Activated naive CD8-positive, alpha-beta T cell treated with anti-CD3 and anti-CD28 coated beads, Interleukin-2, amount 10 ng/mL, durations not matched to agents 7 days and 5 days (primary cell): Measurements from ENCODE around the gene GDPD4. TPM values are rescaled to one million over a fixed set of nuclear protein-coding genes. Genes with fewer than 3 reads are reported as not detected.

ENCODE experiments used
- ATAC-seq: fragments of 150-1000 bp; cut with Tn5 transposase; one replicate; pipeline ENCODE4 v1.10.0; 2021; ENCODE audit warnings: low read depth, moderate library complexity
- POLR2A ChIA-PET: fragments of 350-600 bp; sonication (Branson Sonifier 250); formaldehyde crosslinking; loops from one replicate; lab custom pipeline; 2021; ENCODE audit warnings: antibody characterized with exemption; lab: Charles Lee
- DNase-seq: peaks from one replicate; pipeline ENCODE4 v3.0.0; 2021
- H3K27ac Mint-ChIP-seq: one replicate; pipeline ENCODE4 v1.8.0; 2022; ENCODE audit warnings: mild to moderate bottlenecking, mixed read lengths
- H3K27me3 Mint-ChIP-seq: one replicate; pipeline ENCODE4 v1.8.0; 2022; ENCODE audit warnings: mild to moderate bottlenecking, moderate library complexity, mixed read lengths
- H3K36me3 Mint-ChIP-seq: one replicate; pipeline ENCODE4 v1.8.0; 2021; ENCODE audit warnings: mild to moderate bottlenecking, mixed read lengths
- H3K4me1 Mint-ChIP-seq: one replicate; pipeline ENCODE4 v1.8.0; 2021; ENCODE audit warnings: mixed read lengths
- H3K4me3 Mint-ChIP-seq: one replicate; pipeline ENCODE4 v1.8.0; 2022; ENCODE audit warnings: mild to moderate bottlenecking, moderate library complexity, mixed read lengths
- H3K9me3 Mint-ChIP-seq: one replicate; pipeline ENCODE4 v1.8.0; 2021; ENCODE audit warnings: mixed read lengths
- total RNA-seq, 2 experiments: library from RNA; stranded (reverse); gene quantifications; one replicate each; pipeline ENCODE4 v1.2.3, GENCODE V29; 2021

The GDPD4 gene
- total RNA-seq, 2 experiments from 2014 or later, result not detected

DNA sequence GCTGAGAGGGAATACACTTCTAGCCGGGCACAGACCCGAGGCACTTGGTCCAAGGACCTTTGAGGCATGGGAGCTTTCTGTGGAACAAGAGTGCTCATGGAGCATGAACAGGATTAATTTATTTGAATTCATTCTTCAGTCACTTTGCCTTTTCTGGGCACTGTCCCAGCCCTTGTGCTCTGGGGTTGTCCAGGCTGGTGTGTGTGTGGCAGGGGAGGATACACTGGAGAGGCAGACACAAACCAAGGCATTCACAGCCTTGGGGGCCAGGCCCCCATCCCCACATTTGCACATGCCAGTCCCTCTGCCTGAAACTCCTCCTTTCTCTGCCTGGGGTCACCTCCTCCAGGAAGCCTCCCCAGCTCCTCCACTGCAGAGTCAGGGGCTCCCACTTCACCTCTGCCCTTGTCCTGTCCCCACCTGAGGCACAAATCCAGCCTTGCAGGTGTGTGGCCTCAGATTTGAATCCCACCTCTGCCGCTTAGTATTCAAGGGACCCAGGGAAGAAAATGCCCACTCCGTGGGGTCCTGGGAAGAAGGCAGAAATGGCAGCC is 118.0 kb downstream of the GDPD4 start:
- Mint-ChIP-seq H3K36me3 (no peaks in the 10 kb centered on the region), H3K27me3 (no peaks in the 10 kb centered on the region), H3K9me3 (no peaks in the 10 kb centered on the region), H3K4me1 (no peaks in the 10 kb centered on the region), H3K27ac (no peak overlapping the region), H3K4me3 (no peak overlapping the region)
- ATAC-seq (no peak), DNase-seq (no peak)
- POLR2A ChIA-PET, result no interaction called here

DNA sequence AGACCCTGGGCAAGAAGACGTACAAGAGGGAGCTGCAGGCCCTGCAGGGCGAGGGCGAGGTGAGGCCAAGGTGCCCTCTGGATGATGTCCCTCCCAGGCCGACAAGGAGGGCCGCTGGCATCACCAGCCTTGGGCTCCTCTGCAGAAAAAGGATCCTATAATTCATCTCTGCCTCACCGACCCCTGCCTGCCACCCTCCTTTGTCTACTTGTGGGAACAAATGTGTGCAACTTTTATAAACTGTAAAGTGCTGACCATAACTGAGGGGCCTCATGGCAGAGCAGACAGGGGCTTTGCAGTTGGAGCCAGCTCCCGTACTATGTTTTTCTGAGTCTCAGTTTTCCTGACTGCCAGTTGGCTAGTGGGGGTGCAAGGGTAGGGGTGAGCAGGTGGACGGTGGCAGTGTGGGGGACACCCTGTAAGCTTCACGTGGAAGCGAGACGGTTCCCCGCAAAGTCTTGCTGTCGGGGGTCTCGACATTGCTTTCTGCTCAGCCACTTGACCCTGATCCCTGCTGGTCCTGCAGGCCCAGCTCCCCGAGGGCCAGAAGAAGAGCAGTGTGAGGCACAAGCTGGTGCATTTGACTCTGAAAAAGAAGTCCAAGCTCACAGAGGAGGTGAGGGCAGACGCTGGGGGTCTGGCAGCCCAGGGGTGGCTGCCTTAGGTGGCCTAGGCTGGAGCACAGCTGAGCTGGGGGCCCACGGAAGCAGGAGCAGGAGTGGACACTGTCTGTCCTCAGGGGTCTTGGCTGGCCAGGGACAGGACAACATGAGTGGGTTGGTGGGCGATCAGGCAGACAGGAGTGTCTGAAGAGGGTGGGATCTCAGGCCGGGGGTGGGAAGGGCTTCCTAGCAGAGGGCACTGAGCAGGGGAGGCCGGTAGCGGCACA is 118.7 kb downstream of the GDPD4 start:
- no peaks in the 10 kb centered on the region for H3K27me3 Mint-ChIP-seq
- POLR2A ChIA-PET, result no interaction called here
- DNase-seq (no peak), ATAC-seq (no peak)
- no peak overlapping the region for H3K27ac Mint-ChIP-seq
- H3K36me3 Mint-ChIP-seq, result no peaks in the 10 kb centered on the region
- no peaks in the 10 kb centered on the region for H3K9me3 Mint-ChIP-seq
- no peaks in the 10 kb centered on the region for H3K4me1 Mint-ChIP-seq
- no peak overlapping the region for H3K4me3 Mint-ChIP-seq

DNA sequence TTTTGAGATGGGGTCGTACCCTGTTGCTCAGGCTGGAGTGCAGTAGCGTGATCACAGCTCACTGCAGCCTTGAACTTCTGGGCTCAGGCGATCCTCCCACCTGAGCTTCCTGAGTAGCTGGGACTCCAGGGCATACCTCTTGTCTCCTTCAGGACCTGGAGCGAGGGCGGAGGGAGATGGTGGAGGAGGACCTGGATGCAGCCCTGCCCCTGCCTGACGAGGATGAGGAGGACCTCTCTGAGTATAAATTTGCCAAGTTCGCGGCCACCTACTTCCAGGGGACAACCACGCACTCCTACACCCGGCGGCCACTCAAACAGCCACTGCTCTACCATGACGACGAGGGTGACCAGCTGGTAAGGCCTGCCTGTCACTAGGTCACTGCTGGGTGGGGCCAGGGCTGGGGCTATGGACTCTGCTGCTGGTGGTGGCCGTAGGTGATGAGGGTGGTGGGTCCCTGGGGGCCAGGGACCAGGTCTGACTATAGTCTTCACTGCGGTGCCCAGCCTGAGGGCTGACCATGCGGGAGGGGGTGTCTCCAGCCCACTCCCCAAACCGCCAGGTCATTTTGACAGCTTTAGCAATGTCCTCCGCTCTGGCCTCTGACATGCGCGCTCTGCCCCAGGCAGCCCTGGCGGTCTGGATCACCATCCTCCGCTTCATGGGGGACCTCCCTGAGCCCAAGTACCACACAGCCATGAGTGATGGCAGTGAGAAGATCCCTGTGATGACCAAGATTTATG is 119.5 kb downstream of the GDPD4 start:
- H3K9me3 Mint-ChIP-seq, result no peaks in the 10 kb centered on the region
- H3K4me3 Mint-ChIP-seq, result no peak overlapping the region
- H3K27ac Mint-ChIP-seq, result no peak overlapping the region
- H3K27me3 Mint-ChIP-seq, result no peaks in the 10 kb centered on the region
- H3K4me1 Mint-ChIP-seq, result no peaks in the 10 kb centered on the region
- POLR2A ChIA-PET, result no interaction called here
- ATAC-seq (no peak), DNase-seq (no peak)
- no peaks in the 10 kb centered on the region for H3K36me3 Mint-ChIP-seq

DNA sequence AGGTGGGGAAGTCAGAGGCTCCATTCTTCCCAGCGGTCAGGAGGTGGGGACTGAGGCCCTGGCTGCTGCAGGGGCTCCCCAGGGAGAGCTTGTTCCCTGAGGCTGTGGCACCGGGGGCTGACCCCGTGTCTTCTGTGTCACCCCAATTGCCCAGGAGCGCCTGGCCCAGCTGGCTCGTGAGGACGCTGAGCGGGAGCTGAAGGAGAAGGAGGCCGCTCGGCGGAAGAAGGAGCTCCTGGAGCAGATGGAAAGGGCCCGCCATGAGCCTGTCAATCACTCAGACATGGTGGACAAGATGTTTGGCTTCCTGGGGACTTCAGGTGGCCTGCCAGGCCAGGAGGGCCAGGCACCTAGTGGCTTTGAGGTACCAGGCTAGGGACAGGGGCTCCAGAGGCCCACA is 120.3 kb downstream of the GDPD4 start:
- H3K4me3 Mint-ChIP-seq, result no peak overlapping the region
- DNase-seq, result no peak
- no peak overlapping the region for H3K27ac Mint-ChIP-seq
- H3K27me3 Mint-ChIP-seq, result no peaks in the 10 kb centered on the region
- no peaks in the 10 kb centered on the region for H3K4me1 Mint-ChIP-seq
- no peaks in the 10 kb centered on the region for H3K9me3 Mint-ChIP-seq
- H3K36me3 Mint-ChIP-seq, result no peaks in the 10 kb centered on the region
- POLR2A ChIA-PET, result no interaction called here
- no peak for ATAC-seq

DNA sequence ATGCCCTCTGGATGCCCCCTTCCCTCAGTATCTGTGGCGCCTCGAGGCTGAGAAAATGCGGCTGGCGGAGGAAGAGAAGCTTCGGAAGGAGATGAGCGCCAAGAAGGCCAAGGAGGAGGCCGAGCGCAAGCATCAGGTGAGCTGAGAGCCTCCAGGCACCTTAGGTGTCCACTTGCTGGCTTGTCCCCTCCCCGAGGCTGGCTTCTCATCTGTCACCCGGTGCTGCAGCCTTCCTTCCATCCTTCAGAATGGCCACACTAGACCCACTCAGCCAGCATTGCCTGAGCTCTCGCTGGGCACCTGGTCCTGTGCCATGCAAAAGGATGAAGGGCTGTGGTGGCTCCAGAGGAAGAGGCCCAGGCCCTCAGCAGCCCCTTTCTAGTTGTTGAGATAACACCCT is 121.1 kb downstream of the GDPD4 start:
- POLR2A ChIA-PET, result no interaction called here
- H3K27me3 Mint-ChIP-seq, result no peaks in the 10 kb centered on the region

DNA sequence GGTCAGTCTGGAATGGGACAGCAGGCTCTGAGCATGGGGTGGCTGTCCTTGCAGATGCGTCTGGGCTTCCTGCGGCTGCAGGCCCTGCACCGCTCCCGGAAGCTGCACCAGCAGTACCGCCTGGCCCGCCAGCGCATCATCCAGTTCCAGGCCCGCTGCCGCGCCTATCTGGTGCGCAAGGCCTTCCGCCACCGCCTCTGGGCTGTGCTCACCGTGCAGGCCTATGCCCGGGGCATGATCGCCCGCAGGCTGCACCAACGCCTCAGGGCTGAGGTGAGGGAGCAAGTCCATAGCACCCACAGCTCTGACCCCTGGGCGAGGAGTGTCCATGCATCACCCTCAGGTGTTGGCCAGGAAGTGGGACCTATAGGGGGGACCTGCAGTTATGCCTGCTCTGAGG is 121.8 kb downstream of the GDPD4 start:
- Mint-ChIP-seq H3K27ac (no peak overlapping the region), H3K4me3 (no peak overlapping the region), H3K36me3 (no peaks in the 10 kb centered on the region), H3K4me1 (no peaks in the 10 kb centered on the region), H3K27me3 (no peaks in the 10 kb centered on the region), H3K9me3 (no peaks in the 10 kb centered on the region)
- no peak for ATAC-seq
- POLR2A ChIA-PET, result no interaction called here
- DNase-seq, result no peak

More for the DNA sequence above, 121.1 kb downstream of the GDPD4 start:
- Mint-ChIP-seq H3K4me3 (no peak overlapping the region), H3K27ac (no peak overlapping the region), H3K9me3 (no peaks in the 10 kb centered on the region), H3K4me1 (no peaks in the 10 kb centered on the region), H3K36me3 (no peaks in the 10 kb centered on the region)
- DNase-seq, result no peak
- ATAC-seq, result no peak

DNA sequence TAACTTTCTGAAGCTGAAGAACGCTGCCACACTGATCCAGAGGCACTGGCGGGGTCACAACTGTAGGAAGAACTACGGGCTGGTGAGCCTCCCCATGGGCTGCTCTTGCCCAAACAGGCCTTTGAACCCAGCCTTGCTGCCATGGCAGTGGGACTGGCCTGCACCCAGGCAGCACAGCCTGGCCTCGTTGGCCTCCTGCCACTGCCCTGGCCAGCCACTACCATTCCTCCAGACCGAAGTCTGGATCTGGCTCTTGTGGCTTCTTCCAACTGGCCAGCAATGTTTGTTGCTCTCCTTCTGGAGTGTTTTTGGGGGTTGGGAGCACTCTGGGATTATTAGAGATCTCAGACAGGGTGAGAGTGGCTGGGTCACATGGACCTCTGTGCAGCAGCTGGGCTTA is 122.4 kb downstream of the GDPD4 start:
- Mint-ChIP-seq H3K36me3 (no peaks in the 10 kb centered on the region), H3K4me3 (no peak overlapping the region), H3K9me3 (no peaks in the 10 kb centered on the region), H3K27ac (no peak overlapping the region), H3K4me1 (no peaks in the 10 kb centered on the region), H3K27me3 (no peaks in the 10 kb centered on the region)
- POLR2A ChIA-PET, result no interaction called here
- DNase-seq (no peak), ATAC-seq (no peak)

DNA sequence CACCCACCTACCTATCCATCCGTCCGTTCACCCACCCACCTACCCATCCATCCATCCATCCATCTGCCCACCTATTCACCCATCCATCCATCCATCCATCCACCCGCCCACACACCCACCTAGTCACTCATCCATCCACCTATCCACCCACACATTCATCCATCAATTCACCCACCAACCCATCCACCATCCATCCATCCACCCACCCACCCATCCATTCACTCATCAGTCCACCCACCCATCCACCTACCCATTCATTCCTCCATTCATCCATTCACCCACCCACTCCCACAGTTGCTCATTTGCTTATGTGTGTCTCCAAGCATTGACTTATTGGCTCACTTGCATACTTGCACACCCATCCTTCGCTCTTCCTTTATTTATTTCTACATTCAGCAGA is 123.3 kb downstream of the GDPD4 start:
- no peak for DNase-seq
- no peaks in the 10 kb centered on the region for H3K36me3 Mint-ChIP-seq
- no peaks in the 10 kb centered on the region for H3K27me3 Mint-ChIP-seq
- no peak for ATAC-seq
- H3K9me3 Mint-ChIP-seq, result no peaks in the 10 kb centered on the region
- H3K27ac Mint-ChIP-seq, result no peak overlapping the region
- no peaks in the 10 kb centered on the region for H3K4me1 Mint-ChIP-seq
- POLR2A ChIA-PET, result no interaction called here
- no peak overlapping the region for H3K4me3 Mint-ChIP-seq

DNA sequence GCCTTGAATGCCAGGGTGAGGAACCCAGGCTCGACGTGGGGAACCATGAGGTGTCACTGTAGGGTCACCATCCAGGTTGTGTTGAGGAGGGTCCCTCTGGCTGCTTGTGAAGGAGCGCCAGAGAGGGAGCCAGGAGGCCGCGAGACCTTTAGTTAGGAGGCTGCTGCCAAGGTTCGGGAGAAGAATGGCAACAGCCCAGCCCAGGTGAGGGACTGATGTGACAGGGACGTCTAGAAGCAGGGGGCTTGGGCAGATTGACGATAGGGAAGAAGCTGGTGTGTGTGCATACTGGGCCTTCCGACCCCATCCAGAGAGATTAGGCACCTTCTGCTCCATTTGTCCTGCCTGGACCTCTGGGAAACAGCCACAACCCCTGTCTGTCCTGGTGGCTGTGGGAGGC is 124.5 kb downstream of the GDPD4 start:
- H3K27me3 Mint-ChIP-seq, result no peaks in the 10 kb centered on the region
- H3K9me3 Mint-ChIP-seq, result no peaks in the 10 kb centered on the region
- no peaks in the 10 kb centered on the region for H3K4me1 Mint-ChIP-seq
- no peak for ATAC-seq
- H3K27ac Mint-ChIP-seq, result no peak overlapping the region
- DNase-seq, result no peak
- POLR2A ChIA-PET, result no interaction called here
- no peaks in the 10 kb centered on the region for H3K36me3 Mint-ChIP-seq
- no peak overlapping the region for H3K4me3 Mint-ChIP-seq

DNA sequence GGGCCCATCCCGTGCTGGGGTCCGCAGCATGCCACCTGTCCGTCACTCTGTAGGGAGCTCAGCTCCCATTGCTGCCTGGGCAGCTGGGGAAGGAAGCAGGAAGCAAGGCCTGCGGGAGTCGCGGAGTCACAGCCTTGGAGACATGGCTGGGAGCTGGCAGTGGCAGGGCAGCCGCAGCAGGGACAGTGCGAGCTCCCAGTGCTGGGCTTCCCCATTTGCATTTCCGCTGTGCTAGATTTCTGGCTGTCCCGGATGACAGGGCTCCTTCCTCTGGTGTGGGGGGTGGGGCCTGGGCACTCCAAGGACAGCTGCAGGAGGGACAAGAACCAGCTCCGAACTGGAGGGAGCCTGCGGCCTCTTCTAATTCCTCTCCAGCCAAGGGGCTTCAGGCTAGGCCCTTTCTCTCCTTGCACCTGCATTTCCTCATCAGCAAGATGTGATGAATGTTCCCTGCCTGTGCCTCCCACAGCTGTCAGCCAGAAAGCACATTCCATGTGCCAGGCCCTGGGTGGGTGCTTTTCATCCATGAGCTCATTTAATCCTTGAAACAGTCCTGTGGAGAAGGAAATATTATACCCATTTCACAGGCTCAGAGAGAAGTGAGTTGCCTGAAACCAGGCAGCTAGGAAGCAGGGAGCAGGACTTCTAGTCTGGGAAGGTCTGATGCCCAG is 125.5 kb downstream of the GDPD4 start:
- ATAC-seq, result no peak

DNA sequence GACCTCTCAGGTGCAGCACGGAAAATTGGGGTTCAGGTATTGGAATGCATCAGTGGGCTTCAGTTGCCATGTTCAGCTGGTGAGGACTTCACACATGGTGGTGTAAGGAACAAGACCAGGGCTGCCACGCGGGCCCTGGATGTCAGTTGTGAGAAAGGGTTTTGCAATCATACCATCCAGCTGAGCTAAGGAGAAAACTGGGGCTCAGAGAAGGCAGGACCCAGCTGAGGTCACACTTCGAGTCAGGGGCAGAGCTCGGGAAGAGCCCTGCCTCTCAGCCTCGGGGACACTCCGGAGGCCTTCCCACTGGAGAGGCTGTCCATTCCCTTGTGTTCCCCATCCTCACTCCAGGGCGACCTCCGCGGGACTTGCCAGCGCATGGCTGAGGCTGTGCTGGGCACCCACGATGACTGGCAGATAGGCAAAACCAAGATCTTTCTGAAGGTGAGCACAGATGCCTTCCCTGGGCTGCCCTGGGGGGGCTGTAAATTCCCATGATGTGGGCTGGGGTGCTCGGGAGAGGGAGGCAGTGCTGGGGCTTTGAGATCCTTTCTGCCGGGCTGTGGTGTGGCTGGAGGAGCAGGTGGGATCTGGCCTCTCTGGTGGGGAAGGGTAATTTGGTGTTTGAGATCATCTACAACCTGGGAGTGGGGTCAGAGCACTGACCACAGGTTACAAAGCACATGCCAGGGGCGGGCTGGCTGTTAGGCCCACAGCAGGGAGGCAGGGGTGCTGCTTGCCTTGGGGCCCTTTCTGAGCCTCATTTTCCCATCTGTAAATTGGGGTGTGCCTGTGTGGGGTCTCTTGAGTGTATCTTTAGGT is 126.3 kb downstream of the GDPD4 start:
- H3K36me3 Mint-ChIP-seq, result no peaks in the 10 kb centered on the region
- no peak overlapping the region for H3K4me3 Mint-ChIP-seq
- no peak overlapping the region for H3K27ac Mint-ChIP-seq
- no peaks in the 10 kb centered on the region for H3K9me3 Mint-ChIP-seq
- DNase-seq (no peak), ATAC-seq (no peak)
- no peaks in the 10 kb centered on the region for H3K4me1 Mint-ChIP-seq
- POLR2A ChIA-PET, result no interaction called here
- H3K27me3 Mint-ChIP-seq, result no peaks in the 10 kb centered on the region

More for the DNA sequence above, 125.5 kb downstream of the GDPD4 start:
- H3K36me3 Mint-ChIP-seq, result no peaks in the 10 kb centered on the region
- no peak overlapping the region for H3K4me3 Mint-ChIP-seq
- no peaks in the 10 kb centered on the region for H3K9me3 Mint-ChIP-seq
- no peak overlapping the region for H3K27ac Mint-ChIP-seq
- POLR2A ChIA-PET, result no interaction called here
- DNase-seq, result no peak
- no peaks in the 10 kb centered on the region for H3K27me3 Mint-ChIP-seq
- H3K4me1 Mint-ChIP-seq, result no peaks in the 10 kb centered on the region

DNA sequence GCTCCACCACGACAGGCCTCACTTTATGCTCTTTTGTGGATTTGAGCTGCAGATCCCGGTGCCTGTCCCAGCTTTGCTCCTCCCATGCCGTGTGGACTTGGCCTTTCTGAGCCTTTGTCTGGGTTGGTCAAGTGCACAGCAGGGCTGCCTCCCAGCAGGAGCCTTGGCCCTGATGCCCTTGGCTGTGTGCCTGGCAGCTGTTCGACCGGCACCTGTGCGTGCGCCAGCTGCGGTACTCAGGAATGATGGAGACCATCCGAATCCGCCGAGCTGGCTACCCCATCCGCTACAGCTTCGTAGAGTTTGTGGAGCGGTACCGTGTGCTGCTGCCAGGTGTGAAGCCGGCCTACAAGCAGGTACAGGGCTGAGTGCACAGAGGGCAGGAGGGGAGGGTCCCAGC is 126.9 kb downstream of the GDPD4 start:
- H3K27ac Mint-ChIP-seq, result no peak overlapping the region
- H3K36me3 Mint-ChIP-seq, result no peaks in the 10 kb centered on the region
- ATAC-seq (no peak), DNase-seq (no peak)
- POLR2A ChIA-PET, result no interaction called here
- H3K4me1 Mint-ChIP-seq, result no peaks in the 10 kb centered on the region
- no peak overlapping the region for H3K4me3 Mint-ChIP-seq
- H3K9me3 Mint-ChIP-seq, result no peaks in the 10 kb centered on the region
- no peaks in the 10 kb centered on the region for H3K27me3 Mint-ChIP-seq

DNA sequence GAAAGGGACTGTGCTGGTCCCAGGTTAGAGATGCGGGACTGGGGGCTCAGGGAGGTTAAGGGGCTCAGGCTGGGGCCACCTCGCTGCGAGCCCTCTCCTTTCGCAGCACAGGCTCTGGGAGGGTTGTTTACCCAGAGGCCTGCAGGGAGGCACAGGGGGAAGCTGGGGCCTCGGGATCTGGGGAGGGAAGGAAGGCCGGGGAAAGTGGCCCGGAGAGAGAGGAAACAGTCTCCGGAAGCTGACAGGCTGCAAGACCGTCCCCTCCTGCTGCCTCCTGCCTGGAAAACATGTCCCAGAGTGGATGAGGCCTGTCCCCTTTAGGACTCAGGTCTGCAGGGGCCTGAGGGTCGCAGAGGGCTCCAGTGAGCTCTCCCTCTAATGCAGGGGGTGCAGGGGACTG is 128.0 kb downstream of the GDPD4 start:
- no peak overlapping the region for H3K27ac Mint-ChIP-seq
- no peaks in the 10 kb centered on the region for H3K4me1 Mint-ChIP-seq
- POLR2A ChIA-PET, result no interaction called here
- DNase-seq (no peak), ATAC-seq (no peak)
- no peaks in the 10 kb centered on the region for H3K27me3 Mint-ChIP-seq
- no peaks in the 10 kb centered on the region for H3K36me3 Mint-ChIP-seq
- no peak overlapping the region for H3K4me3 Mint-ChIP-seq
- no peaks in the 10 kb centered on the region for H3K9me3 Mint-ChIP-seq
